SHP77 treated with DMSO at 0.1 percent for 48 hours (cell line): ENCODE measurements around the gene KRTAP10-2.
"Not testable (repeated sequence)": the region's sequence is repeated elsewhere in the genome, so short reads cannot be mapped to it uniquely, and the experiment has no call there.

Experiments used
- DNase-seq: peaks from one replicate; lab custom pipeline; 2025; lab: John Stamatoyannopoulos, UW

The KRTAP10-2 gene, protein sequence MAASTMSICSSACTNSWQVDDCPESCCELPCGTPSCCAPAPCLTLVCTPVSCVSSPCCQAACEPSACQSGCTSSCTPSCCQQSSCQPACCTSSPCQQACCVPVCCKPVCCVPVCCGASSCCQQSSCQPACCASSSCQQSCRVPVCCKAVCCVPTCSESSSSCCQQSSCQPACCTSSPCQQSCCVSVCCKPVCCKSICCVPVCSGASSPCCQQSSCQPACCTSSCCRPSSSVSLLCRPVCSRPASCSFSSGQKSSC

GRCh38 chr21:44551340-44551961 is at the start of gene KRTAP10-2:
TSS of gene KRTAP10-2 (minus strand) at chr21:44551505. CDS start at chr21:44551458, 47 bp downstream.
- DNase-seq = no peak

DNA sequence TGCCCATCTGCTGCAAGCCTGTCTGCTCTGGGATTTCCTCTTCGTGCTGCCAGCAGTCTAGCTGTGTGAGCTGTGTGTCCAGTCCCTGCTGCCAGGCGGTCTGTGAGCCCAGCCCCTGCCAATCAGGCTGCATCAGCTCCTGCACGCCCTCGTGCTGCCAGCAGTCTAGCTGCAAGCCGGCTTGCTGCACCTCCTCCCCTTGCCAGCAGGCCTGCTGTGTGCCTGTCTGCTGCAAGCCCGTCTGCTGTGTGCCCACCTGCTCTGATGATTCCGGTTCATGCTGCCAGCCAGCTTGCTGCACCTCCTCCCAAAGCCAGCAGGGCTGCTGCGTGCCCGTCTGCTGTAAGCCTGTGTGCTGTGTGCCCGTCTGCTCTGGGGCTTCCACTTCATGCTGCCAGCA is 49.8 kb upstream of the KRTAP10-2 start:
- not testable (repeated sequence) for DNase-seq

DNA sequence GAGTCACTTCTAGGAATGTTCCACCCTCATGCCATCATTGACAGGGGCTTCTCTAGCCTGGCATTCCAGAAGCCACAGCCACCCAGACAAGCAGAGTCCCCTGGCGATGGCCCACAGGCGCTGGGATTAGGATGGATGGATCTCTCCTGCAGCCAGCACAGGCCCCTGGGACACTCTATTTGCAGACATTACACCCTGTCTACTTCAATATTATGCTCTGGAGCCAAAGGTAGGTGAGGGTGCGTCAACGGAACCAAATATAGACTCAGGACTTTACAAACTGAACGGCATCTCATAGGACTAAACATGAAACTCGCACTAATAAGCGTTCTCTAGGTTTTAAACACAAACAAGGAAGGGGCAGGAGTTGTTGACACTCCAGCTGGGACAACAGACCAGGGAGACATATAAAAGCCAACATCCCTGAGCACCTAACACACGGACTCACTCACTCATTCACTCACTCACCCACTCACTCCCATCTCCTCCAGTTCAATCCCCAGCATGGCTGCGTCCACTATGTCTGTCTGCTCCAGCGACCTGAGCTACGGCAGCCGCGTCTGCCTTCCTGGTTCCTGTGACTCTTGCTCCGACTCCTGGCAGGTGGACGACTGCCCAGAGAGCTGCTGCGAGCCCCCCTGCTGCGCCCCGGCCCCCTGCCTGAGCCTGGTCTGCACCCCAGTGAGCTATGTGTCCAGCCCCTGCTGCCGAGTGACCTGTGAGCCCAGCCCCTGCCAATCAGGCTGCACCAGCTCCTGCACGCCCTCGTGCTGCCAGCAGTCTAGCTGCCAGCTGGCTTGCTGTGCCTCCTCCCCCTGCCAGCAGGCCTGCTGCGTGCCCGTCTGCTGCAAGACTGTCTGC is 49.0 kb upstream of the KRTAP10-2 start, which contains the start of gene KRTAP10-7:
TSS of gene KRTAP10-7 (plus strand) at position 480 of the 861 bp plus-strand sequence. CDS start at position 505, 25 bp downstream.
- not testable (repeated sequence) for DNase-seq

DNA sequence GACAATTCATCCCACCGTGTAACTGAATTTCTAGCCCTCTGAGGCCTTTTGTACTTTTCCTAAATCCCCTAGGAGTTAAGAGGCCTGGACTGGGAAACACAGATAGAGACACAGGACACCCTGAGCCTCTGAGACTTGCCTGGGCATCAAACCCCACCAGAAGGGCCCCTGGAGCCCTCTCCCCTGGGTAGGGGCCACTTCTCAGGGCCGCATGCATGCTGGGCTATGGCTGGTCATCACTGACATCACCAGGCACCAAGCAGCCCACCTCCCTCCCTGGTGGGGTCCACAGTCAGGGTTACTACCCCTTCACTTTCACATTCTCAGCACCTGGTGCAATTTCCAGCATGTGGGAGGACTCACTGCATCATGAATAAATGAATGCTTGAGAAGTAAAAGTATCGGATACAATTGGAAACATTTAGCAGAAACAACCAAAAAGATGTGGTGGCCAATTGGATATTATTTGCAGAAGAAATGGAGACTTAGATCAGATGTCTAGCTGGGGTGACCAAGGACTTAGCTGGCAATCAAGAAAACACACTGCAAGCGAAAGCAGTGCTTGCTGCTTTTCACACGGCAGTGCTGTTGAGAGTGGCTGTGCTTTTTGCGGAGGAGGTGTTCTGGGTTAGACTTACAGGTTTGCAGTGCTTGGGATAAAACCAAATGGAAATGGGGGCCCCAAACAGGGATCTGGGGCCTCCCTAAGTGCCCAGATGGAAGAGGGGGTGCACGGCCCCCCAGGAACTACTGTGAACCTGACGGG is 48.1 kb upstream of the KRTAP10-2 start:
- no peak for DNase-seq

DNA sequence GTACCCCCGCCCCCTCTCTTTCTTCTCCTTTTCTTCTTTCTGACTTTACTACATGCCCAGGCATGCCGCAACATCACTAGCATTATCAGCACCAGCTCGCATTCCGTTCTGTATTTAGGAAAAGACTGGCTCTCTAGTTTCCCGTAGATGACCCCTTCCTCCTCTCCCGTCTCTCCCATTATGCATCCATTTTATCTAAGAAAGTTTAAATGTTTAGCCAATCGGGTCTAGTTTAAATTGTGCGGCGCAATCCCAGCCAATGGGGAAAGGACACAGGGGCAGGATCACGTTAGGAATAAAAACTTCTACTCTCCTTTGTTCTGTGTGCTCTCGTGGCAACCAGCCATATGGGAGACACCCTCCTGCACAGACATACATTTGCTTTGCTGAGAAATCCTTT is 46.8 kb upstream of the KRTAP10-2 start:
- no peak for DNase-seq

DNA sequence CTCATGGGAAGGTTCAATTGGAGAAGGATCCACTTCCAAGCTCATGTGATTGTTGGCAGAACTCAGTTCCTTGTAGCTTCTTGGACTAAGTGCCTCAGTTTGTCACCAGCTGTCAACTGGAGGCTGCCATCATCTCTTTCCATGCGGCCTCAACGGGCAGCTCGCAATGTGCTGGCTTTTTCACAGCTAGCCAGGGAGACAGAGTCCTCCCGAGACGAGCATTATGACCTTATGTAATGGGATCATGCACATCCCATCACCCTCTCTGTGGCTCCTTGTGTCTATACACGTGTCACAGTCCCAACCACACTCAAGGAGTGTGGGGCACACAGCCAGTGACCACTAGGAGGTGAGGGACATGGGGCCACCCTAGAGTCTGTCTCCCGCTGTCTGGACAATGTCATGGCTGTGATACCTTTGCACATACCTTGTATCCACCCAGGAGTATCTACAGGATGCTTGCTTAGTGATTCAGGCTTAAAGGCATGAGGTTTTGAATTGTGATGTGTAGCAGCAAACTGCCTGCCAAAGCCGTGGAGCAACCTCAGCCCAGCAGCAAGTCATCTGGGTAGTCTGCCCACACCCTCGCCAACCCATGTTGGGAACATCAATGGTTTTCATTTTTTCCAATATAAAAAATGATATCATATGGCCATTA is 44.9 kb upstream of the KRTAP10-2 start:
- DNase-seq = no peak

DNA sequence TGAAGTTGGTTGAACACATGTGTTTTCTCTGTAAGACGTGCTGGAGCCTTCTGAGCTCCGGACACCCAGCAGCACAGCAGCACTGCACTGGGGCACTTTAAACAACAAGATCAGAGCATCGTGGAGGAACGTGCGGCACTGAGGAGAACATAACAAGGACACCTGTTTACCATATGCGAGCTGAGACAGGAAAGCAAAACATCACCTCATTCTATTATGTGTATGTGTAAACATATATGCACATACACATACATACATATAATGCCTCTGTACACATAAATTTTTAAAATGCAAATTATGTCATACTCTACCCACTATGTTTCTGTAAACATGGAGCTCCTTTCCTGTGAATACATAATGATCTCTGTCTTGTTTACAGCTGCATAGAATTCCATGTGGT is 44.2 kb upstream of the KRTAP10-2 start:
- DNase-seq = no peak

DNA sequence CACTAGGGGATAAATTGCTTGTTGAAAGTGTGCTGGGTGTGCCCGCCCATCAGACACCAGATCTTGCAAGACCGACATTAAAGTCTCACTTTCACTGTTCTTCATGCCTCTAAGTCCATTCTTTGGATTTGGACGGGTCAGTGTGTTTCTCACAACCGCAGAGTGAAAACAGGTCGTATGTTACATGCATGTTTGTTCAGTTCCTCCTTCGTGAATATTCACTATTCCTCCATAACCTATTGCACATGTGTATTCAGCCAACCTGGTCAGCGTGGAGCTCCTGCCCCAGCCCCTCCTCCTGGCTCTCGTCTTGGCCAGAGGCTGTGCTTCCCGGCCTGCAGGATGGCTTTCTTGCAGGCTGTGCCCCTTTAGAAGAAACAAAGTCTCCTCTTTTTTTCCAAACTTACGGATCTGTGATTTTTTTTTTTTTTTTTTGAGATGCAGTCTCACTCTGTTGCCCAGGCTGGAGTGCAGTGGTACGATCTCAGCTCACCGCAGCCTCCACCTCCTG is 43.2 kb upstream of the KRTAP10-2 start:
- DNase-seq = no peak

DNA sequence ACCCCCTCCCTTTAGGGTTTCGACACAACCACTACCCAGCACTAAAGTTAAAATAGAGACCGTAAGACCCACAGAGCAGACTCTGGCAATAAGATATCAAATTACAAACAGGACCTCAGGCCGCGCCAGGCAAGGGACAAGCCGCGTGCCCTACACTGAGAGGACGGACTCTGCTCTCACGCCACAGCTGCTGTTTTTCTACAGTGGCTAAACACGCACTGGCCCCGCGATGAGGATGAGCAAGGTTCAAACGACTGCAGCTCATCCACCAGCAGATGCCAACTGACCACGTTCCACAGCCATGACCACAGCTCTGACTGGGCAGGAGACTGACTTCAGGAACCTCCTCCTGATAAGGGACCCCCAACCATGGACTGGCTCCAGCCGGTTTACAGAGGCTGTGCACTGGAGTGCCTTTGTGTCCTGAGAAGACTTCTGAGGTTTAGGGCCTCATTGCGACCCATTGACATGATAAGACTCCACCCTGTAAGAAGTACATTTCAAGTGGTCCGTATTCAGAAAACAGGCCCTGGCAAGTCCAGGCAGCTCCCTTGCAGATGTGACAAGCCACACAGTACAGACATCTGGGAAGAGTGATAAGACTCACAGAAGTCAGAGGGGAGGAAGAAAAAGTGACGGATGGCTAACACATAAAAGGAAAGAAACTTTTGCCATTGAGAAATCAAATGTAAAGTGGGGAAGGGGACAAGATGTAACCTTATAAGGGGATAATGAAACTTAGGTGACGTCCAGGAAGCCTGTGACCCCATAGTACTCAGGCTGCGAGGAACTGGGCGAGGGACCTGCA is 42.5 kb upstream of the KRTAP10-2 start:
- DNase-seq = no peak

GRCh38 chr21:44592446-44593311 is 41.4 kb upstream of the KRTAP10-2 start, which contains the start of gene KRTAP10-6:
TSS of gene KRTAP10-6 (minus strand) at chr21:44592505. CDS start at chr21:44592484, 21 bp downstream.
- no peak for DNase-seq

- DNase-seq = not testable (repeated sequence)
These were observed 40.5 kb upstream of the KRTAP10-2 start for GRCh38 chr21:44591801-44592130.

DNA sequence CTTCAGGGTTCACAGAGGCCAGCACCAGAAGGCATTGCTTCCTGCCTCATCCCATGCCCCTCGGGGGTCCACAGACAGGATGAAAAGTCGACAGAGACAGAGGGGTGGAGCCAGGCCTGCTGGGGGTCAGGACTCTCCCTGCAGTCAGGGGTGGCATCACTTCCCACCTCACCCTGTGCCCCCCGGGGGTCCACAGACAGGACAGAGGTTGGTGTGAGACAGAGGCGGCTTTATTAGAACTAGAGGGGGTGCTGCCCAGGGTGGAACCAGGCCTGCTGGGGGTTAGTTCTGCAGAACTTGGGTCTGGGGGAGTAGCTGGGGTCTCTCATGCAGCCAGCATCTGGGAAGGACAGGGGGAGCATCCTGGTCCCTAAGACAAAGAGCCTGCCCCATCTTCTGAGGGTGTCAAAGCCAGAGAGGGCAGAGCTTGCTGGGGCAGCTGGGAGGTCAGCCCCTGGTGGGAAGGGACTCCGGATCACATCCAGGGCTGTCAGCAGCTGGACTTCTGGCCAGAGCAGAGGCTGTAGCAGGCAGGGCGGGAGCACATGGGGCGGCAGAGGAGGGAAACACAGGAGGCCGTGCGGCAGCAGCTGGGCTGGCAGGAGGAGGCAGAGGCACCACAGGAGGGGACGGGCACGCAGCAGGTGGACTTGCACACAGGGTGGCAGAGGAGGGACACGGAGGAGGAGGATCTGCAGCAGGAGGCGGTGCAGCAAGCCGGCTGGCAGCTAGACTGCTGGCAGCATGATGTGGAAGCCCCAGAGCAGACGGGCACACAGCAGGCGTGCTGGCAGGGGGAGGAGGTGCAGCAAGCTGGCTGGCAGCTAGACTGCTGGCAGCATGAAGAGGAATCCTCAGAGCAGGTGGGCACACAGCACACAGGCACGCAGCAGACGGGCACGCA is 39.8 kb upstream of the KRTAP10-2 start:
- DNase-seq = not testable (repeated sequence)

DNA sequence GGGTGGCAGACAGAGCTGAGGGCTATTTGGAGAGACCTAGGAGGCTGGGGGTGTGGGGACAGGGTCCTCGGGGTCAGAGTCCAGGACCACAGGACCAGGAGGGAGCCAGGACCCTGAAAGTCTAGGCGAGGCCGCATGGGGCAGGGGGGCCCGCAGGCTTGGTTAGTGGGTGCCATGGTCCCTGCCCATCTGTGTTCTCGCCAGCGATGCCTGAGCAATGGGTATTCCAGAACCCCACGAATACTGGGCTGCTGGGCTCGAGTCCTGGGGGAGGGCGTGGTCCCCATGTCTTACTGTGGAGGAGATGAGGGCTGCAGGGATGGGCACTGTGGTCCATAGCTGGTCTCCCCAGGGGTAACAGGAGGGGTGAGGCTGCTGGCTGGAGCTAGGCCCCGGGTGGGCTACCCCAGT is 39.0 kb upstream of the KRTAP10-2 start:
- no peak for DNase-seq

DNA sequence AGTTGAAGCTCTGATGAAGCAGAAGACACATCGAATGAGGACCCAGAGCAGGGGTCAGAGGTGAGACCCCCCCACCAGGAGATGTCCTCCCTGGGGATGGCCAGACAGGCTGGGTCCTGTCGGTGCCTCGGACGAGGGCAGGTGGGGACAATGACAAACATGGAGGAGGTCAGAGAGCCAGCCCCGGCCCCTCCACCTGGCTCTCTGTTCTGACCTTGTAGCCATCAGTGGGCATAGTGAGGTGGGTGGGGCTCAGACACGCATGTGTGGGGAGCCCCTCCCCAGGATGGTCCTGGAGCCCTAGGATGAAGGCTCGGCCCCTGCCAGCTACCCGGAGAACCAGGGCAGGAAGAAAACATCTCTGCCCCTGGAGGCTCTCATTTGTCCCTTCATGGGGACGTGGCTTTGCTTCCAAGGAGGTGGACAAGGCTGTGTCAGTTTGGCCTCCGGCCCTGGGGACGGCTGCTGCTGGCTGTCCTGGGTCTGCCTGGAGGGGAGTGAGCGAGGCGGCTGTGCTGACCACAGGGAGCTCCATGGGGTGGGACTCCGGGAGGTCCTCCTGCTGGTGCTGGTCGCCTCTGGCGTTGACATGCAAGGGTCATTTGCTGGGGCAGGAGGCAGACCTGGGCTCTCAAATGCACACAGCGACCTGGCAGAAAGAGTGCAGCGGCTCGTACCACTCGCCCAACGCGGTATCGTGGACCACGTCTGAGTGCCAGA is 38.4 kb upstream of the KRTAP10-2 start:
- DNase-seq = no peak

GRCh38 chr21:44589094-44589493 is 37.8 kb upstream of the KRTAP10-2 start:
- DNase-seq = no peak

DNA sequence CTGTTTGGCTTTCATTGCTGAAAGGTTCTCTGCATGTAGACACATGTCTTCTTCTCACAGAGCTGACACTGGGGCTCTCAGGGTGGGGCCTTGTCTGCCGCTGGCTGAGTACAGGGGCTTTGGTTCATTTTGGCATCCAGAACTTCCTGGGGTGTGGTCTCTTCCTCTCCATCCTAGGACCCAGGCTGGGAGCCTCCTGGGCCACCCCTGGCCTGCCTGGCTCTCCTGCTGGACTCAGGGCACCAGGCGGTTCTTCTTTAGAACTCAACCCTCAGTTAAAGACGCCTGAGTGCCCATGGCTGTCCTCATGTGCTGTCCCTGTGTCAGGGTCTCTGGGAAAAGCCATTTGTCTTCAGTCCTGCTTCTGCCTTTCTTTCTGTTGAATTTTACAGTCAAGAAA is 34.6 kb upstream of the KRTAP10-2 start:
- DNase-seq = no peak

DNA sequence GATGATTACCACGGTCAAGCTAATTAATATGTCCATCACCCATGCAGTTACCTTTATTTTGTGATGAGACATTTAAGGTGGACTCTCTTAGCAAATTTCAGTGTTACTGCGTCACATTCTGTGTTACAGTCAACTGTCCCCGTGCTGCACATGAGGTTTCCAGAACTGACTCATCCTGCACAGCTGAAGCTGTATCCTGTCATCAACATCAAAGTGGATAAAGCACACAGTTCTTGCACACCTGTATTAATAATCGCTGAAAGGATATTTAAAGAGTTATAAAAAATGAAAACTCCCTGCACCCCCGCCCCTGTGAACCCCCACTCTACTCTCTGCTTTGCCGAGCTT is 32.5 kb upstream of the KRTAP10-2 start:
- no peak for DNase-seq
